Stimulated activated CD4-positive, alpha-beta T cell treated with anti-CD3 and anti-CD28 coated beads, Interleukin-2, amount 100 ng/mL, for 48 hours (primary cell): ENCODE measurements around the gene STRC.
"Not testable (repeated sequence)": the region's sequence is repeated elsewhere in the genome, so short reads cannot be mapped to it uniquely, and the experiment has no call there.

Experiments used
- DNase-seq, 2 donors: peaks; one replicate each; pipeline ENCODE4 v3.0.0-alpha.2; 2020

The STRC gene

DNA sequence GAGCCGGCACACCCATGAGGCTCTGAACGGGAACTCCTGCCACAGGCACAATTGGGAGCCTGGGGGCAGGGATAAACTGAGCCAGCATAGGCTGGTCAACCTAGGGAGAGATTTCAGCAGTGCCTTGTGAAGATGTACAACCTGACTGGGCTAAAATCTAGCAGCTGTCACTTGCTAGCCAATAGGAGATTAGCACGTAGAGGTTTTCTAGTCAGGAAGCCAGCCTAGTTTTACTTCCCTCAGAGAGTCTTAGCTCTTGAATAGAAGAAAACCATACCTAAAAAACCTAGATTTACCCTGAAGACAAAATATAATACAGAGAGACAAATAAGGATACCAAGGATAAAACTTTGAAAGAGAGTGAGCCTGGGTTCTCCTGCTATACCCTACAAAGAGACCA lies 55.8 kb downstream of the STRC start:
- not testable (repeated sequence) for DNase-seq

DNA sequence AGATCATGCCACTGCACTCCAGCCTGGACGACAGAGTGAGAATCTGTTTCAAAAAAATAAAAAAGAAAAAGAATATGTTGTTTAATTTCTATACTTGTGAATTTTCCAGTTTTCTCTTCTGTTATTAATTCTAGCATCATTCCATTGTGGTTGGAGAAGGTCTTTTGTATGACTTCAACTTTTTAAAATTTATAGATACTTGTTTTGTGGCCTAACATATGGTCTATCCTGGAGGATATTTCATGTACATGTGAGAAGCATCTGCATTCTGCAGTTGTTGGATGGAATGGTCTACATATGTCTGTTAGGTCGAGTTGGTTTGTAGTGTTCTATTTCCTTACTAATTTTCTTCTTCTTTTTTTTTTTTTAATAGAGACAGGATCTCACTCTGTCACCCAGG lies 65.6 kb downstream of the STRC start:
- no peak for DNase-seq

DNA sequence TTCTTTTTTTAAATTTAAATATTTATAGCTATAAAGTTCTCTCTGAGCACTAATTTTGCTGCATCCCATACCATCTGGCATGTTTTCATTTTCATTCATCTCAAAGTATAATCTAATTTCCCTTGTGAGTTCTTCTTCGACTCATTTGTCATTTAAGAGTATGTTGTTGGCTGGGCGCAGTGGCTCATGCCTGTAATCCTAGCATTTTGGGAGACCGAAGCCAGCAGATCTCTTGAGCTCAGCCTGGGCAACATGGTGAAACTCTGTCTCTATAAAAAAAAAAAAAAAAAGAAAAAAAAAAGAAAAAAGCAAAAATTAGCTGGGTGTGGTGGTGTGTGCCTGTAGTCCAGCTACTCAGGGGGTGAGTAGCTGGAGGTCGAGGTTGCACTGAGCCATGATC lies 66.3 kb downstream of the STRC start:
- no peak for DNase-seq

- DNase-seq: no peak
Observed at GRCh38 chr15:43550527-43551363, 67.9 kb downstream of the STRC start.
